ENCODE measurements around the gene DUSP19. TPM values are rescaled to one million over a fixed set of nuclear protein-coding genes. Genes with fewer than 3 reads are reported as not detected.

DUSP19 gene
- total RNA-seq, 1 experiment from 2014 or later, result 3.4 TPM

DNA sequence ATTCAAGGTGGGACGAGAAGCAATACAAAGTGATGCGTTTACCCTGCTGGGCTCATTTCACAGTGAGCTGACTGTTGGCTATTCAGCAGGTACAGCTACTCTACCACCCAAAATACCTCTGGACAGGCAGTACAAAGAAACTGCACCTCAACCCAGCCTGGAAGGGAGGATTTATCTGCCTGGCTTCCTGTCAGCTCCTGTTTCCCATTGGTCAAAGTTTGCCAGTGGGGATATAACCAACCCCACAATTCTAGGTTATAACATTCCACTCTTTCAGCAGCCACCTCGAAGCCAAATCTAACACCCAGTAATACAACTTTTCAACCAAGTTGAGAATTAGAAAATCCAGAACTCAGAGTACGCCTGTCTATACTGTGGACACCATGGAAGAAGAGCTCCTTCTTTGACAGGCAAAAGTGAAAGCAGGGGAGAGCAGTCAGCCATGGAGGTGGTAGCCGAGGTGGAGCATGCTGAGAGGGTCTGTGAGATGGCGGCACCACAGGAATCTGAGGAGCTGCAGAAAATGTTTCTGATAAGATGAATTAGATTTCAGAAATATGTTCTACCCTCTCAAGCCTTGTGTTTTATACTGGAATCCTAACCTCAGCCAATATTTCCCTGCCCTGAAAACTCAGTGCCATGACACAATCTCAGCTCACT, 10.8 kb downstream of the DUSP19 start:
- no peaks in the 10 kb centered on the region for H3K9me3 ChIP-seq (replicated peaks)
- no peak for DNase-seq
- H3K4me3 ChIP-seq, result no peak overlapping the region
- peaks cover 4% of the 10 kb centered on the region; the same call in 1 of the 2 replicates for H3K4me1 ChIP-seq
- no peak overlapping the region for H3K27ac ChIP-seq
- H3K36me3 ChIP-seq, result no peaks in the 10 kb centered on the region
- H3K27me3 ChIP-seq, result no peaks in the 10 kb centered on the region

DNA sequence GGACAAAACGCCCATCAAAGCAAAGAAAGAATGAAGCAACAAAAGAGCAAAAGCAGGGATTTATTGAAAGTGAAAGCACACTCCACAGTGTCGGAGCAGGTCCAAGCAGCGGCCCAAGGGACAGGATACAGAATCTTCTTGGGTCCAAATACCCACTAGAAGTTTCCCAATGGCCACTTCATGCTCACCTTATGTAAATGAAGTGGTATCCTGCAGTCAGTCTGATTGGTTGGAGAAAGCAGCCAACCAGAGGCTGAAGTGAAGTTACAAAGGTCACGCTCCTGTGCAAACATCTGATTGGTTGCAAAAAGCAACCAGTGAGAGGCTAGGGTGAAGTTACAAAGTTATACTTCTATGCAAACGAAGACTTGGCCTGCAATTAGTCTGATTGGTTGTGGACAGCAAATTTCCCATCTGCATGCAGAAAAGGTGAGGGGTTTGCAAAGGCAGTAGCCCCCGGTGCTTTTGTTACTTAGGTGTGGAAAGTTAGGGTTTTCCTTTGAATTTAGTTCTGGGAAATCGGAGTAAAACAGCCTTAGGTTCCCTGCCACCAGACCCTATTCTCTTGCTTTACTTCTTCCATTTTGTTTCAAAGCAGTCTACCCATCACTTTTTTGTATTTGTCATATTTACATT, 12.9 kb downstream of the DUSP19 start:
- H3K27me3 ChIP-seq, result no peaks in the 10 kb centered on the region
- no peaks in the 10 kb centered on the region for H3K9me3 ChIP-seq (replicated peaks)
- no peak for DNase-seq
- no peak overlapping the region for H3K27ac ChIP-seq
- H3K4me3 ChIP-seq, result no peak overlapping the region
- peaks cover 6% of the 10 kb centered on the region; the same call in 1 of the 2 replicates for H3K4me1 ChIP-seq
- no peaks in the 10 kb centered on the region for H3K36me3 ChIP-seq

DNA sequence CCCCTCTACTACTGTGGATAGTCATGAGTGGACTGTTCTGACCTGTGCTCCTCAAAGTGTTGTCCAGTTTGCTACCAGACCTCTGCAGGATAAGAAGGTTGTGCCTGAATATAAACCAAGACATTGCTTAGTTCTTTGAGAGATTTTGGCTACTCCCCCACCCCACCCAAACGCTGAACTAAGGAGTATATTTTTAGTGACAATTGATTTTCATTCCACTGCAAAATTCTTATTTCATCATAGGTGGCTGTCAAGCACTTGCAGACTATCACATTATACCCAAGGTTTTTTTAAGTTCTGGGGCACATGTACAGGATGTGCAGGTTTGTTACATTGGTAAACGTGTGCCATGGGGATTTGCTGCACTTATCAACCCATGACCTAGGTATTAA, 13.4 kb downstream of the DUSP19 start:
- no peak overlapping the region for H3K27ac ChIP-seq
- no peaks in the 10 kb centered on the region for H3K9me3 ChIP-seq (replicated peaks)
- peaks cover 6% of the 10 kb centered on the region; the same call in 1 of the 2 replicates for H3K4me1 ChIP-seq
- no peak overlapping the region for H3K4me3 ChIP-seq
- H3K36me3 ChIP-seq, result no peaks in the 10 kb centered on the region
- no peaks in the 10 kb centered on the region for H3K27me3 ChIP-seq
- no peak for DNase-seq

DNA sequence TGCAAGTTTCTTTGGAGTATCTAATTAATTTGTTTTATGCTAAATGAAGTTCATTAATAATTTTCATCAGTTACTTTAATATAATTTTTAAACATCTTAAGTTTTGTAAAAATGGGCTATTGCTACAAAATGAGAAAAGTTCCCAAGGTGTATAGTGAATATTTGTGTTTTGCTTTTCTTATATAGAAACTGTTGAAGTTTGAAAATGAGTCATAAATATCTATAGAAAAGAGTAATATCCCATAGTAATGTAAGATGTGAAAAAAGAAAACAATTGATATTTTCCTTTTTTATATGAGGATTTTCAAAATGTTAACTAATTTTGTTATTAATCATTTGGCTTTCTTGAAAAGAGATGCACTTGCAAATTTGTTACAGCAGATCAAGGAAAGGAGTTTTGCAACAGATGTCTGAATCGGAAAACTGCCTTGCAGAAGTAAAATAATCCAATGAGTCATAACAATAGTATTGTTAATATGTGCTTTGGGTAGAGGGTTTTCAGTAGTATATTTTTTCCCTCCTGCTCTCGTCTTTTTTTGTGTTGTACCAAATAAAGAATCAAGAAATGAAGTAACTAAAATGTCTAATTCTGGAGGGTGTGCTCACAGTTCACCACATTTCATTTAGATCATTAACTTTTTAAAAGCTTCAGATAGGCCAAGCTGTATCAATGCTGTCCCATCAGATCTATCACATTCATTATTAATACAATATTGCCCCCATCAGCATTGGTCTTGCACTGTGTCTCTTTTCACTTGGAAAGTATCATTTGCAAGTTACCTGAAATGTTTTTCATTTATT, 15.5 kb downstream of the DUSP19 start:
- H3K4me1 ChIP-seq, result peaks cover 6% of the 10 kb centered on the region; the same call in 1 of the 2 replicates
- no peaks in the 10 kb centered on the region for H3K9me3 ChIP-seq (replicated peaks)
- H3K4me3 ChIP-seq, result no peak overlapping the region
- no peaks in the 10 kb centered on the region for H3K36me3 ChIP-seq
- peak in 1 of 2 experiments; percentile 4 for DNase-seq
- no peak overlapping the region for H3K27ac ChIP-seq
- no peaks in the 10 kb centered on the region for H3K27me3 ChIP-seq

DNA sequence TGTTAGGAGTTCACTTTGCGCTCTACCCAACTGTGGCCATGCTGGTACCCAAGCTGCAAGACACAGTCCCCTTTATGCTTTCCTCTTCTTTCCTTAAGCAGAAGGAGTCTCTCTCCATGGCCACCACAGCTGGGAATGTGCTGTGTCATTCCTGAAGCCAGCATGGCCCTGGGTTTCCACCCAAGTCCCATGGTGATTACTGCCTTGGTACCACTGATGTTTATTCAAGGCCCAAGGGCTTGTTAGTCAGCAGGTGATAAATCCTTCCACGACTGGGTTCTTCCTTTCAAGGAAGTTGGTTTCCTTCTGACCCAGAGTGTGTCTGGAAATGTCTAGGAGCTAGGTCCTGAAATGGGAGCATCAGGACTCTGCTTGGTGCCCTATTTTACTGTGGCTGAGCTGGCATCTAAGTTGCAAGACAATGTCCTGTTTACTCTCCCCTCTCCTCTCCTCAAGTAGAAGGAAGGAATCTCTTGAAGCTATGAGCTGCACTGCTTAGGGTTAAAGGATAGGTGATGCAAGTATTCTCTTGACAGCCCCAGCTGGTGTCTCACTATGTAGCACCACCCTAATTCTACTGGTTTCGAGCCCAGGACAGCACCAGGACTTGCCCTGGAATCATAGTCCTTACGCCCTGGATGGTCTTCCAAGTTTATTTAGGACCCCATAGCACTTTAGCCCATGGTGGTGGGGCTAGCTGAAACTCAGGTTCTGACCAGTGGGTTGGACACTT, 27.0 kb downstream of the DUSP19 start:
- Histone ChIP-seq H3K27me3 (no peaks in the 10 kb centered on the region), H3K36me3 (no peaks in the 10 kb centered on the region), H3K27ac (no peak overlapping the region), H3K4me1 (peaks cover 4% of the 10 kb centered on the region), H3K4me3 (no peak overlapping the region), H3K9me3 (replicated peaks) (peaks cover 7% of the 10 kb centered on the region; the same call in 1 of the 2 replicates)
- no peak for DNase-seq

DNA sequence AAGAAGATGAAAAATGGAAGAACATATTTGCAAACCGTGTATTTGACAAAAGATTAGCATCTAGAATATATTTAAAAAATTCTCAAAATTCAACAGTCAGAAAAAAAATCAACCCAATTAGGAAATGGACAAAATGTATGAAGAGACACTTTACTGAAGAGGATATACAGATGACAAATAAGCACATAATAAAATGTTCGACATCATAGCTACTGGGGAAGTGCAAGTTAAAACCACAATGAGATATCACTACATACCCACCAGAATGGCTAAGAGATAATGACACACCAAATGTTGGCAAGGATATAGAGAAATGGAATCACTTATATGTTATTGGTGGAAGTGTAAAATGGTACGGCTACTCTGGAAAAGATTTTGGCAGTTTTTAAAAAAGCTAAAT, 34.0 kb downstream of the DUSP19 start:
- H3K9me3 ChIP-seq (replicated peaks), result no peaks in the 10 kb centered on the region
- no peak overlapping the region for H3K4me3 ChIP-seq
- no peaks in the 10 kb centered on the region for H3K27me3 ChIP-seq
- H3K4me1 ChIP-seq, result no peaks in the 10 kb centered on the region
- H3K27ac ChIP-seq, result no peak overlapping the region
- no peak for DNase-seq
- H3K36me3 ChIP-seq, result no peaks in the 10 kb centered on the region

DNA sequence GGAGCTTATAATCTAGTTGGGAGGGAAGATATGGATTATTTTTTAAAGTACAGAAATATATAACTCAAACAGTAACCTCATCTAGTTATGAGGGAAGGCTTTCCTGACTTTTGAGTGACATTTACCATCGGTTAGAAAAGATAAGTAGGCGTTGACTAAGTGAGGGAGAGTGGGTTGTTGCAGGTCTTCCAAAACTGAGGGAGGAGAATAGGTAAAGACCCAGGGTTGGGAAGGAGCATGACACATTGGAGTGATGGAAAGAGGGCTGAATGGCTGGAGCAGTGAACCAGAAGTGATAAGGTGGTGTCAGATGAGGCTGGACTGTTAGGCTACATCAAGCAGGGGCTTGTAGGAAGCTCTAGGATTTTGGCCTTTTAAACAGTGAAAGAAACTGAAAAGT, 35.1 kb downstream of the DUSP19 start:
- Histone ChIP-seq H3K4me3 (no peak overlapping the region), H3K36me3 (no peaks in the 10 kb centered on the region), H3K27ac (no peak overlapping the region), H3K4me1 (no peaks in the 10 kb centered on the region), H3K9me3 (replicated peaks) (no peaks in the 10 kb centered on the region), H3K27me3 (no peaks in the 10 kb centered on the region)
- DNase-seq, result no peak

DNA sequence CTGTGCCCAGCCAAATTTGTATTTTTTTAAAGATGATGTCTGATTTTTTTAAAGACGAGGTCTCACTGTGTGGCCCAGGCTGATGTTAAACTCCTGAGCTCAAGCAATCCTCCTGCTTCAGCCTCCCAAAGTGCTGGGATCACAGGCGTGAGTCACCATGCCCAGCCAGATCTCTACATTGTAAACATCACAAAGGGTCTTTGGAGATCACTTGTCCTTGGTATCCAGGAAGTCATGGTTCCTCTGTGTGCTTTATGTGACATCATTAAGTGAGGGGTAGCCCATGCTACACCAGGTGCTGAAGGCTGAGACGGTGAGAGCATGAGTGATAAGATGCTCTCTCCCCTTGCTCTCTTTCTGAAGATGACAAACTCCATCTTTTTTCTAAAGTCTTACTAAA, 38.7 kb downstream of the DUSP19 start:
- no peaks in the 10 kb centered on the region for H3K36me3 ChIP-seq
- DNase-seq, result no peak
- H3K4me3 ChIP-seq, result no peak overlapping the region
- H3K27ac ChIP-seq, result no peak overlapping the region
- no peaks in the 10 kb centered on the region for H3K27me3 ChIP-seq
- H3K4me1 ChIP-seq, result no peaks in the 10 kb centered on the region
- H3K9me3 ChIP-seq (replicated peaks), result no peaks in the 10 kb centered on the region

DNA sequence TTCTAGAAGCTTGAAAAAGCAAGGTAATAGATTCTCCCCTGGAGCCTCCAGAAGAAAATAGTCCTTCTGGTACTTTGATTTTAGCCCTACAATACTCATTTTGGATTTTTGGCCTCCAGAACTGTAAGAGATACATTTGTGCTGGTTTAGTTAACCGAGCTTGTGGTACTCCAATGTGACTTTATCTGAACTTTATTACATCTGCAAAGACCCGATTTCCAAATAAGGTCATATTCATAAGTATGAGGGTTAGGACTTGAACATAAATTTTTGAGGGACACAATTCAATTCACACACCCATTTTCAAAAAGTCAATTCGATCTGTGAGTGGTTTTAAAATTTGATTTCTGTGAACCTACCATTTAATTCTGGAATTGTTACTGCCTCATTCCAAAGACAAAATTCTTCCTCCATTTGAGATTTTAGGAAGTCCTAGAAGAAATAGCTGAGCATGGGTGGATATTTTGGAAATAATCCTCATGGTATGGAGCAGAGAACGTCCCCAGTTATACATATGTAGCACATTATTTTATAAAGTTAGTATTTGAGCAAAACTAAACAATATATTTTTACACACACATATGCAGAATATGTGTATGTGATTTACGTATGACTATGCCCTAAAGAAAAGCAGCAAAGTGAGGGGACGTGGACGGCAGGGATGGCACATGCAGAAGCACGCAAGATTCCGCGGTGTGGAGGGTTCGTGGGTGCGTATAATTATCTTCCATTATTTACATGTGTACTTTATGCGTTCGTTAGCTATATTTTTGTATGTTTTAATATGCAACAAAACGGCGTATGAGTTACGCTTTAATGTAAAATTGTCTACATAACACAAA, 44.8 kb downstream of the DUSP19 start:
- H3K36me3 ChIP-seq, result no peaks in the 10 kb centered on the region
- no peaks in the 10 kb centered on the region for H3K27me3 ChIP-seq
- DNase-seq, result peak; percentile 8
- no peaks in the 10 kb centered on the region for H3K4me1 ChIP-seq
- H3K9me3 ChIP-seq (replicated peaks), result no peaks in the 10 kb centered on the region
- peak overlapping the region; percentile 86 for H3K4me3 ChIP-seq
- H3K27ac ChIP-seq, result peak overlapping the region; percentile 96

DNA sequence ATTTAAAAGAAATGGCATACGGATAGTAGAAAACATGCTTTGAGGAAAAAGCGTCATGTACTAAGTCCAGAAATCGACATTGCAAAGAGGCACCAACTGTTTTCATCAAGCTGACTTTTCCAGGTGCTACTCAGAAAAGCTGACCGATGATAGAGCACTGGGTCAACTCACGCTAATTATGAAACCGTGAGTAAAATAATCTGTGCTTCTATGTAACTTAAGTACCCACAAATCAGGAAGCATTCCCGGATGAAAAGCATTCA, 45.3 kb downstream of the DUSP19 start:
- H3K4me1 ChIP-seq, result no peaks in the 10 kb centered on the region
- peaks cover 4% of the 10 kb centered on the region for H3K36me3 ChIP-seq
- H3K9me3 ChIP-seq (replicated peaks), result no peaks in the 10 kb centered on the region
- peak overlapping the region; percentile 96 for H3K27ac ChIP-seq
- H3K4me3 ChIP-seq, result peak overlapping the region; percentile 86
- H3K27me3 ChIP-seq, result no peaks in the 10 kb centered on the region
- no peak for DNase-seq

DNA sequence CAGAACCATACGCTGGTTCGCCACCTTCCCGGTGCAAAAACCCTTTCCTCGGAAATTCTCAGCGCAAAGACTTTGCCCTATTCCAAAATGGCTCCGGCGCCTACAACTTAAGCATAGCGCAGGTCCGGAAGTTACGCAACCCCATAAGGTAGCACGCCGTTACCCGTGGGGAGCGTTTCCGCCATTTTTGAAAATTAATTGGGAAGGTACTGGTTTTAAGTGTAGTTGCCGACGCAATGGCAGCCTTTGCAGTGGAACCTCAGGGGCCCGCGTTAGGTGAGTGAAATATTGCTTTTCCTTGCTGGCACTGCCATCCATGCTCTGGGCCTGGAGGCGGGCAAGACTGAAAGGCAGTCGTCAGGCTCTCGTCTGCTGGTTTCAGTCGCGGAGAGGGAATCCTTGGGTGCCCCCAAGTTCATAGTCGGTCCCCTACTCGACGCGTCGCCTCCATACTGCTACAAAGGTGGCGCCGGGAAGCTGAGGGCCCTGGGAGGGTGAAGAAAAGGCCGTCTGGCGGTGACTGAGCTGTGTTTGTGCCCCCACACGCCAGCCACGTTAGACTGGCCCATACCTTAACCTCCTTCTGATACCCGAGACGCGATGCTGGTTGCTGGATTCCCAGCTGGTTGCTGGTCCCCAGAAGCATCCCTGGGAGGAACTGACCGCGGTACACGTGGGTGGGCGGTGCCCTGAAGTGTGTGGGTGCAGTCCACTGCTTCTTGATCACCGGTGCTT, 45.8 kb downstream of the DUSP19 start, which contains the start of gene NUP35:
TSS of gene NUP35 (plus strand) at position 222 of the 735 bp plus-strand sequence. CDS start at position 237, 15 bp downstream.
- peak; percentile 90 to 95 for DNase-seq
- H3K27ac ChIP-seq, result peak within 1 kb of the TSS; percentile 96
- H3K27me3 ChIP-seq, result no peaks in the 10 kb centered on the region
- no peaks in the 10 kb centered on the region for H3K9me3 ChIP-seq (replicated peaks)
- H3K4me1 ChIP-seq, result no peaks in the 10 kb centered on the region
- peak within 1 kb of the TSS; percentile 86 for H3K4me3 ChIP-seq
- H3K36me3 ChIP-seq, result peaks cover 9% of the 10 kb centered on the region

DNA sequence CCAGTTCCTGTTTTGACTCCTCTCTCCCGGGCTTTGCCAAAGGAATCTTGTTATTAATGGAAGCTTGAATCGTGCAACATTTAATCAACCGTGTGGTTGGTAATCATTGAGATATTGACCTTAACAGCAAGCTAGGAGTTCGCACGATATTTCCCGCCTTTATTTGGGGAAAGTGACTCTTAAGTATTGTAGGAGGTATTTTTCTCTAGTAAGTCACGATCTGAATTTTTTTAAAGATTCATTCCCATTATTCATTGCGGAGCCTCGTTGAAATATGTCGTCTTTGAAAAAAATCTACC, 46.4 kb downstream of the DUSP19 start:
- Histone ChIP-seq H3K4me1 (no peaks in the 10 kb centered on the region), H3K27me3 (no peaks in the 10 kb centered on the region), H3K4me3 (peak overlapping the region; percentile 86), H3K27ac (peak overlapping the region; percentile 96), H3K9me3 (replicated peaks) (no peaks in the 10 kb centered on the region), H3K36me3 (peaks cover 14% of the 10 kb centered on the region)
- DNase-seq, result no peak

DNA sequence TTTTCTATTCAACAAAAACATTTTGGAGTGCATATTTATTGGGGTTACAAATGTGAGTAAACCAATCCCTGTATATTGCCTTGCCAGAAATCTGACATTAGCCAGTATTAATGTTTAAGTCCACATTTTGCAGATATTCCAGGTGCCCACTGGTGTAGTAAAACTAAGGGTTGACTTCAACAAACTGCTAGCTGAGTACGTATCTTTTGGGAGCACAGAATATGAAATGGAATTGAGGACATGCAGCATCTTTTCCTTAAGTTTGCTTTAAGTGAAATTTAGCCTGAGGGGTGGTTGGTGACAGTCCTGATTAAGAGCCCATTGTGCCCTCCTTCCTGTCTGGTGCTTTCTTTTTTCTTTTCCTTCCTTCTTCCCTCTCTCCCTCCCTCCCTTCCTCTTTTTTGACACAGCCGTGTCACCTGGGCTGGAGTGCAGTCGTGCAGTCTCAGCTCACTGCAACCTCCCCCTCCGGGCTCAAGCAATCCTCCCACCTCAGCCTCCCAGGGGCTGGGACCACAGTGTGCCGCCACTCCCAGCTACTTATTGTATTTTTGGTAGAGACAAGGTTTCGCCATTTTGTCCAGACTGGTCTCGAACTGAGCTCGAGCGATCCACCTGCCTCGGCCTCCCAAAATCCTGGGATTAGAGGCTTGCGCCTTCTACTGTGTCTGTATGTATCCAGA, 47.3 kb downstream of the DUSP19 start:
- Histone ChIP-seq H3K27me3 (no peaks in the 10 kb centered on the region), H3K27ac (no peak overlapping the region), H3K4me3 (peak overlapping the region; percentile 86), H3K9me3 (replicated peaks) (no peaks in the 10 kb centered on the region), H3K36me3 (peaks cover 19% of the 10 kb centered on the region), H3K4me1 (no peaks in the 10 kb centered on the region)
- DNase-seq, result no peak
